ENCODE results near the gene KRT3. TPM values are rescaled to one million over a fixed set of nuclear protein-coding genes. Genes with fewer than 3 reads are reported as not detected.
"Not testable (repeated sequence)": the region's sequence is repeated elsewhere in the genome, so short reads cannot be mapped to it uniquely, and the experiment has no call there.

KRT3 gene
- total RNA-seq, 1 experiment from 2014 or later = not detected

DNA sequence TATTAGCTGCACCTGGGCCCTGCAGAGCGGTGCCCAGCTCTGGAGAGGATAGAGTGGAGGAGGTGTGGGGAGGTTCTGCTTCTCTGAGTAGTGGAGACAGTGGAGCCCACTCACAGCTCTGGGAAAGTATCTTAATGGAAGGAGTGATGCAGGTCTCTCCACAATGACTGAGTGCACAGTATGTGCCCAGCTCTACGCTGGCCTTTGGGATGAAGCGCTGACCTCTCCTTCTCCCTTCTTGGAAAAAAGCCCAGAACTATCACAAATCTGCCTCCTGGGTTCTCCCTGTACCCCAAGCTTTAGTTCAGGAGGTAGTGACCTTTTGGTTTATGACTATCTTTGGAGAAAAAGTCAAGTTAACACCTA lies 495 bp upstream of the KRT3 start:
- H3K4me1 Mint-ChIP-seq (ENCODE audit: insufficient read depth, unreplicated experiment) = peaks cover 27% of the 10 kb centered on the region
- TF ChIP-seq, protein P1, sequence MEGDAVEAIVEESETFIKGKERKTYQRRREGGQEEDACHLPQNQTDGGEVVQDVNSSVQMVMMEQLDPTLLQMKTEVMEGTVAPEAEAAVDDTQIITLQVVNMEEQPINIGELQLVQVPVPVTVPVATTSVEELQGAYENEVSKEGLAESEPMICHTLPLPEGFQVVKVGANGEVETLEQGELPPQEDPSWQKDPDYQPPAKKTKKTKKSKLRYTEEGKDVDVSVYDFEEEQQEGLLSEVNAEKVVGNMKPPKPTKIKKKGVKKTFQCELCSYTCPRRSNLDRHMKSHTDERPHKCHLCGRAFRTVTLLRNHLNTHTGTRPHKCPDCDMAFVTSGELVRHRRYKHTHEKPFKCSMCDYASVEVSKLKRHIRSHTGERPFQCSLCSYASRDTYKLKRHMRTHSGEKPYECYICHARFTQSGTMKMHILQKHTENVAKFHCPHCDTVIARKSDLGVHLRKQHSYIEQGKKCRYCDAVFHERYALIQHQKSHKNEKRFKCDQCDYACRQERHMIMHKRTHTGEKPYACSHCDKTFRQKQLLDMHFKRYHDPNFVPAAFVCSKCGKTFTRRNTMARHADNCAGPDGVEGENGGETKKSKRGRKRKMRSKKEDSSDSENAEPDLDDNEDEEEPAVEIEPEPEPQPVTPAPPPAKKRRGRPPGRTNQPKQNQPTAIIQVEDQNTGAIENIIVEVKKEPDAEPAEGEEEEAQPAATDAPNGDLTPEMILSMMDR (IDR thresholded peaks at IDR 0.05; ENCODE audit: unreplicated experiment) = no peak
- POLR2A ChIA-PET = no interaction called here
- no peaks in the 10 kb centered on the region for H3K36me3 Mint-ChIP-seq (ENCODE audit: insufficient read depth, unreplicated experiment)
- no peak overlapping the region for H3K4me3 Mint-ChIP-seq (ENCODE audit: unreplicated experiment)
- intact Hi-C loops (cut with micrococcal nuclease) = no loop called here
- no peaks in the 10 kb centered on the region for H3K9me3 Mint-ChIP-seq (ENCODE audit: unreplicated experiment)
- no peak overlapping the region for H3K27ac Mint-ChIP-seq (ENCODE audit: low read depth, unreplicated experiment)
- no TSS peak for BruUV-seq (replicated peaks)
- CTCF ChIA-PET = interaction anchor here (1.6 kb wide), 1 partner anchor 214 kb away, joined by 4 read pairs; no protein-coding TSS in a partner anchor
- H3K27me3 Mint-ChIP-seq (ENCODE audit: insufficient read depth, unreplicated experiment) = no peaks in the 10 kb centered on the region
- no peak for DNase-seq (ENCODE audit: unreplicated experiment)

DNA sequence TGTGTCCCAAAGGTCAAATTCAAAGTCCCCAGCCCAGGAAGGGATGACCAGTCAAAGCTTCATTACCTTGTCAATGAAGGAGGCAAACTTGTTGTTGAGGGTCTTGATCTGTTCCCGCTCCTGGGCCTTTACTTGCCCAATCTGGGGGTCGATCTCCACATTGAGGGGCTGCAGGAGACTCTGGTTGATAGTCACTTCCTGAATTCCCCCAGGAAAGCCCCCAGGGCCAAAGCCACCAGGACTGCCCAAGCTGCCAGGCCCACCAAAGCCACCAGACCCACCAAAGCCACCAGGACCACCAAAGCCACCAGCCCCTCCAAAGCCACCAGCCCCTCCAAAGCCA lies 614 bp downstream of the KRT3 start:
- CTCF ChIA-PET = interaction anchor here (1.6 kb wide), 1 partner anchor 213 kb away, joined by 4 read pairs; no protein-coding TSS in a partner anchor
- H3K4me3 Mint-ChIP-seq (ENCODE audit: unreplicated experiment); H3K9me3 Mint-ChIP-seq (ENCODE audit: unreplicated experiment); POLR2A ChIA-PET; BruUV-seq (replicated peaks); intact Hi-C loops (cut with micrococcal nuclease); H3K27ac Mint-ChIP-seq (ENCODE audit: low read depth, unreplicated experiment); H3K27me3 Mint-ChIP-seq (ENCODE audit: insufficient read depth, unreplicated experiment); H3K36me3 Mint-ChIP-seq (ENCODE audit: insufficient read depth, unreplicated experiment); DNase-seq (ENCODE audit: unreplicated experiment): not testable (repeated sequence)
- H3K4me1 Mint-ChIP-seq (ENCODE audit: insufficient read depth, unreplicated experiment) = peaks cover 27% of the 10 kb centered on the region

DNA sequence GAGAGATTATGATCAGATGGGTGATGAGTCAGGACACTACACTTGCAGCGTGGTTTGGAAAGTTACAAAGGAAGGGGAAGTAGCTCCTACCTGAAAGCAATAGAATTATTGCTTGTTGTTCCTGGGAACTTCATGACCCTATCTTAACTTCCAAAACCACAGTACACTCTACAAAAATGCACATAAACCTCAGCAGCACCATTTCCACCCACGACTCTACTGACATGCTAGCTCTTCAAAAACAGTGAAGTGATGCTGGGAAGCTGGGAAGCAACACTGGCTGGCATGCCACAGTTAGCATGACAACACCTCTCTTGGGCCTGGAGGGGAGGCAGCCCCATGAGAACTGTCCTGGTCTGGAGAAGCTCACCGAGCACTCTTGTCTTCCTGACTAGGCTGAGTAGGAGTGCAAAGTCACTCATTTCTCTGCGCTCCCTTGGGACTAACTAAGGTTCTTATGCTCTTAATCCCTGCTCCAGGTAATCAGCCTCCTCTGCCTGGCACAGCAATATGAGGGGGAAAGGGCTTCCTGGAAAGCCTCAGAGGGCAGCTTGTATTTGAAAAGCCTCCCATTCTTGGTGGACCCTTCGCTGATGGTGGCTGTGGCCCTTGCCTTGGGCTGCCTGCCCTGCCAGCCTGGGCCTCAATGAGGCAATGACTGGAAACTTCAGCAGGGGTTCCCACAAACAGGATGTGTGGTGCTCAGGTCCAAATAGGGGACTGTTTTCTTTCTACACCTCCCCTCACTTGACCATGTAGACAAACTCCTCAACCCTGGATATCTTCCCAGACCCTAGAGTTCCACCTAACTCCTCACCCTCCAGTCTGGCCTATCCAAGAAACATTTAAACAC lies 1.2 kb downstream of the KRT3 start:
- intact Hi-C loops (cut with micrococcal nuclease) = no loop called here
- POLR2A ChIA-PET = interaction anchor here (0.7 kb wide), 1 partner anchor 19 kb away, joined by 3 read pairs; no protein-coding TSS in a partner anchor
- BruUV-seq (replicated peaks) = no TSS peak
- H3K9me3 Mint-ChIP-seq (ENCODE audit: unreplicated experiment) = no peaks in the 10 kb centered on the region
- DNase-seq (ENCODE audit: unreplicated experiment) = peak; percentile 4
- TF ChIP-seq, protein P1 (IDR thresholded peaks at IDR 0.05; ENCODE audit: unreplicated experiment) = no peak
- H3K4me3 Mint-ChIP-seq (ENCODE audit: unreplicated experiment) = no peak overlapping the region
- CTCF ChIA-PET = interaction anchor here (1.6 kb wide), 1 partner anchor 212 kb away, joined by 4 read pairs; no protein-coding TSS in a partner anchor
- H3K27ac Mint-ChIP-seq (ENCODE audit: low read depth, unreplicated experiment) = no peak overlapping the region
- H3K4me1 Mint-ChIP-seq (ENCODE audit: insufficient read depth, unreplicated experiment) = peaks cover 22% of the 10 kb centered on the region
- no peaks in the 10 kb centered on the region for H3K27me3 Mint-ChIP-seq (ENCODE audit: insufficient read depth, unreplicated experiment)
- no peaks in the 10 kb centered on the region for H3K36me3 Mint-ChIP-seq (ENCODE audit: insufficient read depth, unreplicated experiment)

DNA sequence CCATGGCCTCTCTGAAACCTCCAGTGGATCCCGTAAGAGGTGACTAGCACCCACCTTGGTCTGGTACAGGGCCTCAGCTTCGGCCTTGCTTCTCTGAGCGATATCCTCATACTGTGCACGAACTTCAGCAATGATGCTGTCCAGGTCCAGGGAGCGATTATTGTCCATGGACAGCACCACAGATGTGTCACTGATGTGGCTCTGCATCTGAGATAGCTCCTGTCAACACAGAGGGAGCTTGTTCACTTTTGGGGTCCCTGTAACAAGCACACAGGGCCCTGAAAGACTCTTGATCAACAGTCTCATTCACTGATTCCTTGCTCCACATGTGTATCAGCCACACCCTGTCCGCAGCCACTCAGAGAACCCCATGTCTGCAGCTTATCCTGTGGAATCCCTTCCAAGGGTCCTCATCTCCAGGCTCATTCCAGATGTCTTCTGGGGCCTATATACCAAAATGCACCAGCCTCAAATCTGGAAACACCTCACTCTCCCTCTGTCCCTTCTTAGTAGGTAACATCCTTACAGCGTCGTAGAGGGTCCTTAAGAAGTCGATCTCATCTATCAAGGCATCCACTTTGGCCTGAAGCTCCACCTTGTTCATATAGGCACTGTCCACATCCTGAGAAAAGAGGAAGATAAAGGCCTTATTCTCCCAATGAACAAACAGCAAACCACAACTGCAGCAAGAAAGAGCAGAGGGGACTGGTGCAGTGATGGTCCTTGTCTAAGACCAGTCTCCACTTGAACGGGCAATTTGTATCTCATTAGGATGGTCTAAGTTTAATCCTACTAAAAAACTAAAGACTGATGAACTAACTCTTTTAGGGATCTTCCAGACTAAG lies 3.5 kb downstream of the KRT3 start:
- peaks cover 6% of the 10 kb centered on the region for H3K4me1 Mint-ChIP-seq (ENCODE audit: insufficient read depth, unreplicated experiment)
- no peaks in the 10 kb centered on the region for H3K36me3 Mint-ChIP-seq (ENCODE audit: insufficient read depth, unreplicated experiment)
- no peaks in the 10 kb centered on the region for H3K9me3 Mint-ChIP-seq (ENCODE audit: unreplicated experiment)
- no TSS peak for BruUV-seq (replicated peaks)
- DNase-seq (ENCODE audit: unreplicated experiment) = no peak
- POLR2A ChIA-PET = interaction anchor here (1.3 kb wide), 1 partner anchor 10 kb away, joined by 3 read pairs; no protein-coding TSS in a partner anchor
- H3K4me3 Mint-ChIP-seq (ENCODE audit: unreplicated experiment) = no peak overlapping the region
- H3K27ac Mint-ChIP-seq (ENCODE audit: low read depth, unreplicated experiment) = no peak overlapping the region
- CTCF ChIA-PET = interaction anchor here (0.6 to 1.2 kb wide), 3 partner anchors 9 to 210 kb away, joined by 3 to 5 read pairs (median 3); no protein-coding TSS in a partner anchor
- TF ChIP-seq, protein P1 (IDR thresholded peaks at IDR 0.05; ENCODE audit: unreplicated experiment) = no peak
- H3K27me3 Mint-ChIP-seq (ENCODE audit: insufficient read depth, unreplicated experiment) = no peaks in the 10 kb centered on the region
- intact Hi-C loops (cut with micrococcal nuclease) = no loop called here

Data from MCF 10A (cell line).